HCT116 (cell line): ENCODE results near the gene ZNF628. TPM values are rescaled to one million over a fixed set of nuclear protein-coding genes. Genes with fewer than 3 reads are reported as not detected.

ENCODE experiments used
- ATAC-seq: fragments of 200-7000 bp; cut with Tn5 transposase; 2 replicates; pipeline ENCODE4 v1.9.1; 2020; ENCODE audit warnings: mild to moderate bottlenecking, moderate library complexity
- BruUV-seq: library from RNA; stranded (reverse); fragments of 400-500 nt; replicated peaks from 2 replicates; lab custom pipeline; 2021; lab: Mats Ljungman, UMichigan
- CTCF ChIA-PET: fragments of 300-600 bp; sonication (Branson Sonifier 250); formaldehyde crosslinking; loops from one replicate; lab custom pipeline; 2021; ENCODE audit warnings: antibody characterized with exemption; lab: Charles Lee
- POLR2A ChIA-PET: fragments of 300-600, 350-600 bp; sonication (Branson Sonifier 250); formaldehyde crosslinking; loops from one replicate; lab custom pipeline; 2021; ENCODE audit warnings: antibody characterized with exemption; lab: Charles Lee
- RAD21 ChIA-PET, 2 experiments: fragments of 300-600 bp; sonication (Branson Sonifier 250); formaldehyde crosslinking; loops; one replicate each; lab custom pipeline; 2023; ENCODE audit warnings: low total read pairs in 2 of 2; ENCODE audit not compliant: uncharacterized antibody in 2 of 2, unreplicated experiment in 2 of 2, low non-redundant PET in 1 of 2; lab: Charles Lee
- DNase-seq: peaks from one replicate; pipeline ENCODE4 v3.0.0-alpha.2; 2010; ENCODE audit warnings: low read depth, low spot score
- H2AFZ ChIP-seq: fragments of 200-600 bp; shearing (Covaris generic), sonication (generic); 2 replicates; pipeline ENCODE4 v1.6.1; 2017; ENCODE audit warnings: low read depth, mixed run types, mixed read lengths, antibody characterized with exemption, low read length; ENCODE audit not compliant: poor library complexity, severe bottlenecking
- H3K27ac ChIP-seq: 2 replicates; pipeline ENCODE4 v1.5.1; 2012; ENCODE audit warnings: low read depth, low read length
- H3K27me3 ChIP-seq: fragments of 200-600 bp; sonication (generic); 2 replicates; pipeline ENCODE4 v1.6.1; 2016; ENCODE audit warnings: mixed run types, low read length, mixed read lengths; ENCODE audit not compliant: insufficient read depth
- H3K36me3 ChIP-seq, 2 experiments: fragments of 200-500 bp in 1 of 2; fragments of 200-600 bp in 1 of 2; sonication (Bioruptor generic) in 1 of 2; sonication (generic) in 1 of 2; 2 replicates each; pipeline versions ENCODE4 v1.5.1 to v1.6.1; 2014 to 2016; ENCODE audit warnings: low read length in 2 of 2, inconsistent platforms in 1 of 2, mixed read lengths in 1 of 2, mixed run types in 1 of 2; ENCODE audit not compliant: insufficient read depth in 2 of 2, control insufficient read depth in 1 of 2
- H3K4me1 ChIP-seq, 2 experiments: fragments of 200-600 bp in 1 of 2; sonication (generic) in 1 of 2; 2 replicates each; pipeline versions ENCODE4 v1.5.1 to v1.6.1; 2012 to 2017; ENCODE audit warnings: low read length in 2 of 2, inconsistent platforms in 1 of 2, mild to moderate bottlenecking in 1 of 2, mixed read lengths in 1 of 2, mixed run types in 1 of 2, moderate library complexity in 1 of 2; ENCODE audit not compliant: insufficient read depth in 2 of 2, control insufficient read depth in 1 of 2
- H3K4me2 ChIP-seq: fragments of 200-600 bp; sonication (generic); 2 replicates; pipeline ENCODE4 v1.6.1; 2017; ENCODE audit warnings: mixed run types, low read length, mixed read lengths
- H3K4me3 ChIP-seq, 2 experiments: fragments of 200-600 bp in 1 of 2; sonication (generic) in 1 of 2; replicated peaks in 1 of 2; 2 replicates each; pipeline ENCODE4 v1.5.1; 2011 to 2016; ENCODE audit warnings: low read length in 2 of 2, control low read depth in 1 of 2, low read depth in 1 of 2, mild to moderate bottlenecking in 1 of 2, mixed read lengths in 1 of 2, mixed run types in 1 of 2
- H3K79me2 ChIP-seq: fragments of 200-600 bp; sonication (generic); 2 replicates; pipeline ENCODE4 v1.6.1; 2017; ENCODE audit warnings: mild to moderate bottlenecking, mixed run types, low read length, moderate library complexity, mixed read lengths; ENCODE audit not compliant: insufficient read depth
- H3K9ac ChIP-seq: fragments of 200-600 bp; sonication (generic); 2 replicates; pipeline ENCODE4 v1.6.1; 2016; ENCODE audit warnings: low read length, mixed read lengths
- H3K9me2 ChIP-seq: fragments of 200-600 bp; sonication (generic), shearing (Covaris generic); 2 replicates; pipeline ENCODE4 v1.6.1; 2017; ENCODE audit warnings: mixed run types, mild to moderate bottlenecking, moderate library complexity; ENCODE audit not compliant: insufficient read depth
- H3K9me3 ChIP-seq, 2 experiments: fragments of 200-500 bp in 1 of 2; fragments of 200-600 bp in 1 of 2; sonication (Bioruptor generic) in 1 of 2; sonication (generic) in 1 of 2; 2 replicates each; pipeline ENCODE4 v1.6.1; 2014 to 2017; ENCODE audit warnings: low read length in 2 of 2, mixed read lengths in 2 of 2, inconsistent platforms in 1 of 2, low read depth in 1 of 2, mild to moderate bottlenecking in 1 of 2, mixed run types in 1 of 2, moderate library complexity in 1 of 2; ENCODE audit not compliant: control insufficient read depth in 1 of 2, insufficient read depth in 1 of 2
- H4K20me1 ChIP-seq: fragments of 200-600 bp; sonication (generic), shearing (Covaris generic); 2 replicates; pipeline ENCODE4 v1.6.1; 2017; ENCODE audit warnings: mixed run types, mild to moderate bottlenecking, moderate library complexity; ENCODE audit not compliant: insufficient read depth
- MAX ChIP-seq: IDR thresholded peaks from 2 replicates; pipeline ENCODE4 v1.6.1; 2012
- POLR2AphosphoS5 ChIP-seq: IDR thresholded peaks from 2 replicates; pipeline ENCODE4 v1.6.1; 2011; ENCODE audit warnings: mild to moderate bottlenecking, low read depth, low read length, moderate library complexity
- SIN3A ChIP-seq: IDR thresholded peaks from 2 replicates; pipeline ENCODE4 v1.6.1; 2012; ENCODE audit warnings: low read depth
- SP1 ChIP-seq: IDR thresholded peaks from 2 replicates; pipeline ENCODE4 v1.6.1; 2012; ENCODE audit warnings: low read depth
- TCF7L2 ChIP-seq: IDR thresholded peaks from 2 replicates; pipeline ENCODE4 v1.7.0; 2011; ENCODE audit warnings: borderline replicate concordance, inconsistent platforms; ENCODE audit not compliant: insufficient read depth, insufficient read length; ENCODE audit errors: extremely low read depth
- intact Hi-C: fragments of 100-400 bp; cut with micrococcal nuclease; formaldehyde crosslinking; loops from 2 replicates; pipeline ENCODE4 v1.10.0; 2022
- total RNA-seq: library from RNA; stranded (reverse); gene quantifications from one replicate; pipeline ENCODE4 v1.2.1, GENCODE V29; 2021; ENCODE audit not compliant: unreplicated experiment
- TF ChIP-seq, protein P1 (sequence below): IDR thresholded peaks from 2 replicates; pipeline ENCODE4 v1.6.1; 2011; ENCODE audit warnings: mild to moderate bottlenecking, low read length, moderate library complexity; ENCODE audit not compliant: insufficient replicate concordance; ENCODE audit errors: extremely low read depth
- TF ChIP-seq, protein P2 (sequence below): IDR thresholded peaks from 2 replicates; pipeline ENCODE4 v1.6.1; 2012; ENCODE audit warnings: low read depth
- TF ChIP-seq, protein P3 (sequence below): IDR thresholded peaks from 2 replicates; pipeline ENCODE4 v1.6.1; 2012
- TF ChIP-seq, protein P4 (sequence below), 3 experiments: fragments of 200-600 bp in 1 of 3; sonication (generic) in 1 of 3; IDR thresholded peaks in 2 of 3; conservative IDR thresholded peaks in 1 of 3; 2 replicates each; pipeline ENCODE4 v1.5.1; 2012 to 2017; ENCODE audit warnings: low read depth in 2 of 3, low read length in 2 of 3, antibody characterized with exemption in 1 of 3, borderline replicate concordance in 1 of 3, control low read depth in 1 of 3, mild to moderate bottlenecking in 1 of 3, mixed read lengths in 1 of 3, mixed run types in 1 of 3, moderate library complexity in 1 of 3; ENCODE audit not compliant: insufficient read depth in 1 of 3

Gene ZNF628
- total RNA-seq, 1 experiment from 2014 or later = 14.9 TPM

DNA sequence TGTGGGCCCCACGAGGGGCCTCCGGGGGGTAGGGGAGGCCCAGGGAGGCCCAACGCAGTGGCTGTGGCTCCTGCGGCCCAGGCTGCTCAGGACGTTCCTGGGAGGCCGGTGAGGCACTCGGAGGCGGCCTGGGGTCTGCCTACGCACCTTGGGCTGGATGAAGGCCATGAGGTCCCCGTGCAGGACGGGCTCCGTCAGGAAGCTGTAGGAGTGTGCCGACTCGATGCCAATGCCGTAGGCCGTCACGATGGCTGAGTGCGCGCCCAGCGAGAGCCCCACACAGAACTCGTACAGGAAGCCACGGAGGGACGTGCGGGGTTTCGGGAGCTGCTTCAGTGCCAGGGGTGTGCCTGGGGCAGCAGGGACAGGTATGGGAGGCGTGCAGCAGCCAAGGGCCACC is 54.6 kb downstream of the ZNF628 start:
- no peak for ATAC-seq
- RAD21 ChIA-PET = no interaction called here

More for the DNA sequence above, 54.6 kb downstream of the ZNF628 start:
- Histone ChIP-seq H3K79me2 (no peaks in the 10 kb centered on the region), H2AFZ (no peak overlapping the region), H3K9me3 (peaks cover 0 to 4% of the 10 kb centered on the region in 2 experiments; a peak in 1 of 4 replicates), H3K4me3 (no peak overlapping the region), H4K20me1 (no peaks in the 10 kb centered on the region), H3K9me2 (no peaks in the 10 kb centered on the region), H3K27me3 (no peaks in the 10 kb centered on the region), H3K36me3 (no peaks in the 10 kb centered on the region), H3K4me2 (no peak overlapping the region), H3K4me1 (peaks cover 0 to 4% of the 10 kb centered on the region in 2 experiments; a peak in 1 of 4 replicates), H3K27ac (no peak overlapping the region), H3K9ac (no peak overlapping the region)
- TF ChIP-seq, protein P1, sequence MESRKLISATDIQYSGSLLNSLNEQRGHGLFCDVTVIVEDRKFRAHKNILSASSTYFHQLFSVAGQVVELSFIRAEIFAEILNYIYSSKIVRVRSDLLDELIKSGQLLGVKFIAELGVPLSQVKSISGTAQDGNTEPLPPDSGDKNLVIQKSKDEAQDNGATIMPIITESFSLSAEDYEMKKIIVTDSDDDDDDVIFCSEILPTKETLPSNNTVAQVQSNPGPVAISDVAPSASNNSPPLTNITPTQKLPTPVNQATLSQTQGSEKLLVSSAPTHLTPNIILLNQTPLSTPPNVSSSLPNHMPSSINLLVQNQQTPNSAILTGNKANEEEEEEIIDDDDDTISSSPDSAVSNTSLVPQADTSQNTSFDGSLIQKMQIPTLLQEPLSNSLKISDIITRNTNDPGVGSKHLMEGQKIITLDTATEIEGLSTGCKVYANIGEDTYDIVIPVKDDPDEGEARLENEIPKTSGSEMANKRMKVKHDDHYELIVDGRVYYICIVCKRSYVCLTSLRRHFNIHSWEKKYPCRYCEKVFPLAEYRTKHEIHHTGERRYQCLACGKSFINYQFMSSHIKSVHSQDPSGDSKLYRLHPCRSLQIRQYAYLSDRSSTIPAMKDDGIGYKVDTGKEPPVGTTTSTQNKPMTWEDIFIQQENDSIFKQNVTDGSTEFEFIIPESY = no peak
- no peak for TF ChIP-seq SP1
- TF ChIP-seq MAX = no peak
- TF ChIP-seq, protein P2, sequence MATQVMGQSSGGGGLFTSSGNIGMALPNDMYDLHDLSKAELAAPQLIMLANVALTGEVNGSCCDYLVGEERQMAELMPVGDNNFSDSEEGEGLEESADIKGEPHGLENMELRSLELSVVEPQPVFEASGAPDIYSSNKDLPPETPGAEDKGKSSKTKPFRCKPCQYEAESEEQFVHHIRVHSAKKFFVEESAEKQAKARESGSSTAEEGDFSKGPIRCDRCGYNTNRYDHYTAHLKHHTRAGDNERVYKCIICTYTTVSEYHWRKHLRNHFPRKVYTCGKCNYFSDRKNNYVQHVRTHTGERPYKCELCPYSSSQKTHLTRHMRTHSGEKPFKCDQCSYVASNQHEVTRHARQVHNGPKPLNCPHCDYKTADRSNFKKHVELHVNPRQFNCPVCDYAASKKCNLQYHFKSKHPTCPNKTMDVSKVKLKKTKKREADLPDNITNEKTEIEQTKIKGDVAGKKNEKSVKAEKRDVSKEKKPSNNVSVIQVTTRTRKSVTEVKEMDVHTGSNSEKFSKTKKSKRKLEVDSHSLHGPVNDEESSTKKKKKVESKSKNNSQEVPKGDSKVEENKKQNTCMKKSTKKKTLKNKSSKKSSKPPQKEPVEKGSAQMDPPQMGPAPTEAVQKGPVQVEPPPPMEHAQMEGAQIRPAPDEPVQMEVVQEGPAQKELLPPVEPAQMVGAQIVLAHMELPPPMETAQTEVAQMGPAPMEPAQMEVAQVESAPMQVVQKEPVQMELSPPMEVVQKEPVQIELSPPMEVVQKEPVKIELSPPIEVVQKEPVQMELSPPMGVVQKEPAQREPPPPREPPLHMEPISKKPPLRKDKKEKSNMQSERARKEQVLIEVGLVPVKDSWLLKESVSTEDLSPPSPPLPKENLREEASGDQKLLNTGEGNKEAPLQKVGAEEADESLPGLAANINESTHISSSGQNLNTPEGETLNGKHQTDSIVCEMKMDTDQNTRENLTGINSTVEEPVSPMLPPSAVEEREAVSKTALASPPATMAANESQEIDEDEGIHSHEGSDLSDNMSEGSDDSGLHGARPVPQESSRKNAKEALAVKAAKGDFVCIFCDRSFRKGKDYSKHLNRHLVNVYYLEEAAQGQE = no peak
- no peak for TF ChIP-seq TCF7L2
- TF ChIP-seq, protein P3, sequence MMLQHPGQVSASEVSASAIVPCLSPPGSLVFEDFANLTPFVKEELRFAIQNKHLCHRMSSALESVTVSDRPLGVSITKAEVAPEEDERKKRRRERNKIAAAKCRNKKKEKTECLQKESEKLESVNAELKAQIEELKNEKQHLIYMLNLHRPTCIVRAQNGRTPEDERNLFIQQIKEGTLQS = no peak
- TF ChIP-seq POLR2AphosphoS5 = no peak
- no peak for TF ChIP-seq SIN3A
- TF ChIP-seq, protein P4, sequence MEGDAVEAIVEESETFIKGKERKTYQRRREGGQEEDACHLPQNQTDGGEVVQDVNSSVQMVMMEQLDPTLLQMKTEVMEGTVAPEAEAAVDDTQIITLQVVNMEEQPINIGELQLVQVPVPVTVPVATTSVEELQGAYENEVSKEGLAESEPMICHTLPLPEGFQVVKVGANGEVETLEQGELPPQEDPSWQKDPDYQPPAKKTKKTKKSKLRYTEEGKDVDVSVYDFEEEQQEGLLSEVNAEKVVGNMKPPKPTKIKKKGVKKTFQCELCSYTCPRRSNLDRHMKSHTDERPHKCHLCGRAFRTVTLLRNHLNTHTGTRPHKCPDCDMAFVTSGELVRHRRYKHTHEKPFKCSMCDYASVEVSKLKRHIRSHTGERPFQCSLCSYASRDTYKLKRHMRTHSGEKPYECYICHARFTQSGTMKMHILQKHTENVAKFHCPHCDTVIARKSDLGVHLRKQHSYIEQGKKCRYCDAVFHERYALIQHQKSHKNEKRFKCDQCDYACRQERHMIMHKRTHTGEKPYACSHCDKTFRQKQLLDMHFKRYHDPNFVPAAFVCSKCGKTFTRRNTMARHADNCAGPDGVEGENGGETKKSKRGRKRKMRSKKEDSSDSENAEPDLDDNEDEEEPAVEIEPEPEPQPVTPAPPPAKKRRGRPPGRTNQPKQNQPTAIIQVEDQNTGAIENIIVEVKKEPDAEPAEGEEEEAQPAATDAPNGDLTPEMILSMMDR (IDR thresholded peaks at IDR 0.05 in 2 of 3, conservative IDR thresholded peaks at IDR 0.05 in 1 of 3; ENCODE audit: borderline replicate concordance in 1 of 3, insufficient read depth in 1 of 3, low read depth in 2 of 3, low read length in 2 of 3) = no peak
- no TSS peak for BruUV-seq
- DNase-seq = no peak
- intact Hi-C loops = no loop called here
- POLR2A ChIA-PET = no interaction called here
- CTCF ChIA-PET = no interaction called here
